ENCODE measurements around the gene KIFBP.

DNA sequence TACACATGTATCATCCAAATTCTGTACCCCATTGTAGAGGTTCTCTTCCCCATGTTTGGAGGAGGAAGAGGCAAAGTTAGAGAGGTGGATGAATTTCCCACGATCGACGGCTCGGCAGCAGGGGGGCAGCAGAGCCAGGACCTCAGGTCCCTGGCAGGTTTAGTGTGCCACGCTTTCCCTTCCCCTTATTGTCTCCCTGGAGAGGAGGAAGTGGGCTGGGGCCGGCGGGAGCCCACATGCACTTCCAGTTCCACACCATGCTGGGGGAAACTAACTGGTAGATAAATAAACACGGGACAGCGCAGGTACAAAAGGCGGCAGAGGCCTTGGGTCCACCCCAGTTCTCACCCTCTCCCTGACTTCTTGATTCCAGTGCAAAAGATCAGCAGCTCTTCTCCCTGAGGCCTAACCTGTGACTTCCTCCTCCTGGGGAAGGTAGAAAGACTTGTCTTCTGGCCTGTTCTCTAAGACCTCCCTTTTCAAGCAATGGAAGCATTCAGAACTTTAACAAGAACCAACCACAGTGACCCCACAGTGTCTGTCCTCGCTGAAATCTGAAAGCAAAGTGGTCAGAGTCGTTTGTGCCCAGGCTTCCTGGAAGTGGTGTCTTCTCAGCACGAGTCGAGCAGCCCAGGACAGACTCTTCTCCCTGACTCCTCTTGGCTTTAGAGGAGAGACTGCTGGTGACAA, 68.8 kb downstream of the KIFBP start:
- TF ChIP-seq EZH2 (IDR thresholded peaks at IDR 0.05; ENCODE audit: insufficient read depth, poor library complexity, severe bottlenecking) (no peak), EZH2phosphoT487 (IDR thresholded peaks at IDR 0.05; ENCODE audit: insufficient read depth, low read depth) (no peak)

Measured in GM23248 (cell line).